ENCODE measurements around the gene OR52E5. TPM values are rescaled to one million over a fixed set of nuclear protein-coding genes. Genes with fewer than 3 reads are reported as not detected.

The OR52E5 gene
- total RNA-seq, 2 donors from 2014 or later, result not detected

DNA sequence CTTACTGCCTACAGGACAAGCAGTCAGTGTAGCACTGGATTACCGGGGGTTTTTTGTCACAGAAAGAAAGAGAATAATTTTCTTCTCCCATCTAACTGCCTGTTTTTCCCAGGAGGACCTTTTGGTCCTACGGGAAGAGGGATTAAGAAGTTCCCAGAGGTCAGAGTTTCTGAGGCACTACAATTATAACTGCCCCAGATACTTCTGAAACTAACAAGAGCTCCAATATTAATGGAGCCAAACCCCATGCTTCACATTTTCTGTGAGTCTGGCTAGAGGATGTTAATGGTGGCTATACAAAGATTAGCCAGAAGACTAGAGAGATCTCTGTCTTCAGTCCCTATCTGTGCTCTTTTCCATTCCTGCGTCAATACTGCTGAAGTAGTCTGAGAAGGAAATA is 48.9 kb downstream of the OR52E5 start, which contains the start of gene OR56A3:
OR56A3 (plus strand) TSS at position 301 of the 400 bp plus-strand sequence. CDS start 5,096 bp downstream, outside the sequence.
- Mint-ChIP-seq H3K27ac (no peak within 1 kb of the TSS), H3K4me1 (no peaks in the 10 kb centered on the region), H3K27me3 (peaks cover 32% of the 10 kb centered on the region), H3K4me3 (no peak within 1 kb of the TSS), H3K36me3 (ENCODE audit: low read depth) (no peaks in the 10 kb centered on the region)
- DNase-seq (no peak), ATAC-seq (no peak)
- H3K9me3 ChIP-seq (ENCODE audit: control insufficient read depth, low read length, poor library complexity, severe bottlenecking), result no peaks in the 10 kb centered on the region

Other genes starting within 250 kb of the OR52E5 start
- gene TRIM5, start 208.1 kb upstream of the OR52E5 start, total RNA-seq, result 10 to 100 TPM in 1 of 2 donors, 1 to 10 TPM in 1; 9.9 to 10.4 TPM
- gene TRIM22, start 203.4 kb upstream of the OR52E5 start, total RNA-seq, result 100 to 1,000 TPM; 273 to 293 TPM
- under 1 TPM in 1 of 2 donors, not detected in 1; 0.20 TPM for gene OR56B1, start 156.8 kb upstream of the OR52E5 start, total RNA-seq
- 1 to 10 TPM; 1.3 to 1.4 TPM for gene OR52N4, start 139.0 kb upstream of the OR52E5 start, total RNA-seq
- gene OR52N5, start 109.9 kb upstream of the OR52E5 start, total RNA-seq, result not detected
- gene OR52N1, start 101.9 kb upstream of the OR52E5 start, total RNA-seq, result not detected
- not detected for gene OR52N2, start 84.3 kb upstream of the OR52E5 start, total RNA-seq
- not detected for gene OR52E6, start 51.3 kb upstream of the OR52E5 start, total RNA-seq
- not detected for gene OR52E8, start 35.5 kb upstream of the OR52E5 start, total RNA-seq
- not detected for gene OR52E4, start 12.6 kb upstream of the OR52E5 start, total RNA-seq
- gene OR56A3, start 49.0 kb downstream of the OR52E5 start, total RNA-seq, result not detected
- gene OR56A5, start 75.3 kb downstream of the OR52E5 start, total RNA-seq, result not detected
- not detected for gene OR52L1, start 93.8 kb downstream of the OR52E5 start, total RNA-seq
- gene OR56A4, start 113.7 kb downstream of the OR52E5 start, total RNA-seq, result under 1 TPM in 1 of 2 donors, not detected in 1; 0.10 TPM
- not detected for gene OR56A1, start 137.6 kb downstream of the OR52E5 start, total RNA-seq
- not detected for gene OR56B4, start 214.5 kb downstream of the OR52E5 start, total RNA-seq

All from T-helper 17 cell (primary cell).